ENCODE results near the gene RHOT1. TPM values are rescaled to one million over a fixed set of nuclear protein-coding genes. Genes with fewer than 3 reads are reported as not detected.
"Not testable (repeated sequence)": the region's sequence is repeated elsewhere in the genome, so short reads cannot be mapped to it uniquely, and the experiment has no call there.

RHOT1 gene
- total RNA-seq, 1 donor from 2014 or later = 48.6 TPM

- no peaks in the 10 kb centered on the region for H3K27me3 ChIP-seq (ENCODE audit: low read depth)
- ATAC-seq (no peak), DNase-seq (no peak)
- no peaks in the 10 kb centered on the region for H3K4me1 ChIP-seq
- no peak overlapping the region for H3K27ac ChIP-seq
- no peaks in the 10 kb centered on the region for H3K36me3 ChIP-seq
- no peak overlapping the region for H3K4me3 ChIP-seq
- intact Hi-C loops (cut with DNase I) = no loop called here
- TF ChIP-seq CTCF (IDR thresholded peaks at IDR 0.05) = no peak
- no peaks in the 10 kb centered on the region for H3K9me3 ChIP-seq
These were observed 39.6 kb upstream of the RHOT1 start for GRCh38 chr17:32102646-32103186.

- Histone ChIP-seq H3K4me1 (no peaks in the 10 kb centered on the region), H3K36me3 (no peaks in the 10 kb centered on the region), H3K27ac (no peak overlapping the region), H3K4me3 (no peak overlapping the region), H3K27me3 (ENCODE audit: low read depth) (no peaks in the 10 kb centered on the region), H3K9me3 (no peaks in the 10 kb centered on the region)
- no peak for DNase-seq
- intact Hi-C loops (cut with DNase I) = no loop called here
- ATAC-seq = no peak
- no peak for TF ChIP-seq CTCF (IDR thresholded peaks at IDR 0.05)
These were observed 38.7 kb upstream of the RHOT1 start for GRCh38 chr17:32103476-32104113.

GRCh38 chr17:32104158-32104557, 38.1 kb upstream of the RHOT1 start:
- Histone ChIP-seq H3K9me3 (no peaks in the 10 kb centered on the region), H3K4me1 (no peaks in the 10 kb centered on the region), H3K36me3 (no peaks in the 10 kb centered on the region), H3K27ac (no peak overlapping the region), H3K27me3 (ENCODE audit: low read depth) (no peaks in the 10 kb centered on the region), H3K4me3 (no peak overlapping the region)
- intact Hi-C loops (cut with DNase I) = no loop called here
- TF ChIP-seq CTCF (IDR thresholded peaks at IDR 0.05) = no peak
- peak; percentile 39 to 56 for ATAC-seq
- no peak for DNase-seq

GRCh38 chr17:32106471-32106981, 35.8 kb upstream of the RHOT1 start:
- H3K27ac ChIP-seq; DNase-seq; H3K4me3 ChIP-seq; H3K36me3 ChIP-seq; H3K4me1 ChIP-seq; H3K27me3 ChIP-seq (ENCODE audit: low read depth); H3K9me3 ChIP-seq; ATAC-seq; intact Hi-C loops (cut with DNase I): not testable (repeated sequence)

- H3K36me3 ChIP-seq; H3K27ac ChIP-seq; ATAC-seq; H3K9me3 ChIP-seq; H3K27me3 ChIP-seq (ENCODE audit: low read depth); DNase-seq; intact Hi-C loops (cut with DNase I); H3K4me3 ChIP-seq; H3K4me1 ChIP-seq: not testable (repeated sequence)
These were observed 35.1 kb upstream of the RHOT1 start for GRCh38 chr17:32107194-32107593.

GRCh38 chr17:32110596-32110995, 31.7 kb upstream of the RHOT1 start:
- intact Hi-C loops (cut with DNase I) = no loop called here
- no peak for TF ChIP-seq CTCF (IDR thresholded peaks at IDR 0.05)
- Histone ChIP-seq H3K27me3 (ENCODE audit: low read depth) (no peaks in the 10 kb centered on the region), H3K4me3 (no peak overlapping the region), H3K36me3 (no peaks in the 10 kb centered on the region), H3K4me1 (peaks cover 9% of the 10 kb centered on the region), H3K9me3 (no peaks in the 10 kb centered on the region), H3K27ac (no peak overlapping the region)
- no peak for ATAC-seq
- DNase-seq = no peak

Measured in lower lobe of right lung (tissue), 2 donors.